Coronary artery (tissue), 2 donors: ENCODE results near the gene WASF3.

ENCODE experiments used
- DNase-seq: peaks from one replicate; pipeline ENCODE4 v3.0.0-alpha.2; 2017; ENCODE audit warnings: low spot score
- H3K27ac ChIP-seq, 2 donors: fragments of 200-600 bp; sonication (generic); one replicate each; pipeline ENCODE4 v1.5.1; 2016 to 2019
- H3K4me3 ChIP-seq: fragments of 200-600 bp; sonication (generic); 2 replicates; pipeline ENCODE4 v1.5.1; 2016; ENCODE audit warnings: mild to moderate bottlenecking, moderate library complexity
- TF ChIP-seq, protein P1 (sequence below): fragments of 200-600 bp; sonication (generic); IDR thresholded peaks from one replicate; pipeline ENCODE4 v1.5.1; 2019; ENCODE audit warnings: antibody characterized with exemption

The WASF3 gene

DNA sequence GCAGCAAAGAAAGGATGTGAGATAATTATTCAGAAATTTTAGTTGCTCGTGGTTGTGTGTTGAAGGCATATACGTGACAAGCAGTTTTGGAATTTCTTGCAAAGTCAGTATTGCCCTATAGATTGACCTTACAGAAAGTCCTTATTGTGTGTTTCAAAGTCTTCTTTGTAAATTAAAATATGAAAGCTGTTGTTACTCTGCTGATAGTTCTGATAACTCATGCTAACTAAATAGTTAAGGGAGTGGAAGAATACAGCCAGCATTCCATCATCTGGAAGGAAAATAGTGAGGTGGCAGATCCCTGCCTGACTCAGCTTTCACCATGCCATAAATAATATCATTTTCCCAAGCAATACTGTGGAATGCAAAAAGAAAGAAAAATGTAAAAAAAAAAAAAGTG lies 27.2 kb downstream of the WASF3 start:
- Histone ChIP-seq H3K4me3 (no peak overlapping the region), H3K27ac (no peak overlapping the region)
- TF ChIP-seq, protein P1, sequence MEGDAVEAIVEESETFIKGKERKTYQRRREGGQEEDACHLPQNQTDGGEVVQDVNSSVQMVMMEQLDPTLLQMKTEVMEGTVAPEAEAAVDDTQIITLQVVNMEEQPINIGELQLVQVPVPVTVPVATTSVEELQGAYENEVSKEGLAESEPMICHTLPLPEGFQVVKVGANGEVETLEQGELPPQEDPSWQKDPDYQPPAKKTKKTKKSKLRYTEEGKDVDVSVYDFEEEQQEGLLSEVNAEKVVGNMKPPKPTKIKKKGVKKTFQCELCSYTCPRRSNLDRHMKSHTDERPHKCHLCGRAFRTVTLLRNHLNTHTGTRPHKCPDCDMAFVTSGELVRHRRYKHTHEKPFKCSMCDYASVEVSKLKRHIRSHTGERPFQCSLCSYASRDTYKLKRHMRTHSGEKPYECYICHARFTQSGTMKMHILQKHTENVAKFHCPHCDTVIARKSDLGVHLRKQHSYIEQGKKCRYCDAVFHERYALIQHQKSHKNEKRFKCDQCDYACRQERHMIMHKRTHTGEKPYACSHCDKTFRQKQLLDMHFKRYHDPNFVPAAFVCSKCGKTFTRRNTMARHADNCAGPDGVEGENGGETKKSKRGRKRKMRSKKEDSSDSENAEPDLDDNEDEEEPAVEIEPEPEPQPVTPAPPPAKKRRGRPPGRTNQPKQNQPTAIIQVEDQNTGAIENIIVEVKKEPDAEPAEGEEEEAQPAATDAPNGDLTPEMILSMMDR: no peak
- DNase-seq: no peak

- no peak overlapping the region for H3K27ac ChIP-seq
- TF ChIP-seq, protein P1: no peak
- no peak for DNase-seq
- no peak overlapping the region for H3K4me3 ChIP-seq
Measured at GRCh38 chr13:26585136-26585535, 27.7 kb downstream of the WASF3 start.

DNA sequence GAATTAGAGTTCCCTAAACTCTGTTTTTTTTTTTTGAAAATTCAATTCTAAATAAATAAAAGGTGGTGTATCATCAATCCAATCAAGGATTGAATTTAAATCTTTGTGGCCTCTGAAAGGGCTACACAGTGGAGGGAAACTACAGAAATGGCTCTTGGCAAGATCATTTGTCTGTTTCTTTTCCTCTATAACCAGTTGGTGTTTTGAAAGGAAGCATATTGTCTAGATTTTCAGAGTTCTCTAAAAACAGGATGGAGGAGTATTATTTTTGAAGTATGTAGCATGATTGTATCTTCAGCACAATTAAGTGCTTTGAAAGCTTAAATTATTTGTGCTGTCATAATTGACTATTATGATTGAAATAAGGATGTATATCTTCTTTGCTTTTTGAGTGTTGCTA lies 29.8 kb downstream of the WASF3 start:
- H3K4me3 ChIP-seq: no peak overlapping the region
- no peak overlapping the region for H3K27ac ChIP-seq
- DNase-seq: no peak
- TF ChIP-seq, protein P1: no peak

DNA sequence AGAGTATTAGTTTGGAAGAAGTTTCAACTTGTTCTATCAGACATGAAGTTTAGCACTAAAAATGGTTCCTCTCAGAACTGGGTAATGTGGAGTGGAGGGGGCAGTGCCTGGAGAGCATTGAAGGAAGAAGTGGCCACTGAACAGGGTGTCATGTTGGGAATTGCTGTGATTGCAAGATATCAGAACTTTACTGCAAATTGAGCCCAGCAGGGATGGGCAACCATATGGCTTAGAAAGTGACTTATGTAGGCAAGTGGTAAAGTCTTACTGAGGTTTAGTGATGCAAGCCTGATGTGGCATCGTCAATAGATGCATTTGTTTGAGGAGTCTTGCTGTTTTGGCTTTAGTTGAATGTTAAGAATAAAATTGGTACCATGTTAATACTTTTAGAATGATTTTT lies 31.7 kb downstream of the WASF3 start:
- TF ChIP-seq, protein P1: no peak
- Histone ChIP-seq H3K4me3 (no peak overlapping the region), H3K27ac (no peak overlapping the region)
- DNase-seq: no peak

GRCh38 chr13:26589754-26590153 lies 32.3 kb downstream of the WASF3 start:
- TF ChIP-seq, protein P1: no peak
- no peak overlapping the region for H3K27ac ChIP-seq
- no peak overlapping the region for H3K4me3 ChIP-seq
- DNase-seq: no peak

DNA sequence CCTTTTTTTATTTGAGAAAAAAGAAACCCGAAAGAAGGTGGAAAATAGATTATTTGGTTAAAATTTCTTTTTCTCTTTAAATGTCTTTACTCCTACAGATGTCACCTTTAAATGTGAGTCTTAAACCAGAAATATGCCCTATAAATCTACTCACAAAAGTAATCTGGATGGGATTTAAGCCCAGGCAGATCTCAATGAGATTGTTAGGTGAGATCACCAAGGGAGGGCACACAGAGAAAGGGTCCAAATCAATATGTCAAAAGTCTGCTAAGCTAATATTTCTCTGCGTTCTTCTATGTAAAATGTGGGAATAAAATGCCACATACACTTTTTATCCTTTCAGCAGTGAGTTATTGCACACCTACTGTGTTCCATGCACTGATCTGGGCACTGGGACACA lies 32.9 kb downstream of the WASF3 start:
- Histone ChIP-seq H3K27ac (no peak overlapping the region), H3K4me3 (no peak overlapping the region)
- DNase-seq: no peak
- TF ChIP-seq, protein P1: no peak

DNA sequence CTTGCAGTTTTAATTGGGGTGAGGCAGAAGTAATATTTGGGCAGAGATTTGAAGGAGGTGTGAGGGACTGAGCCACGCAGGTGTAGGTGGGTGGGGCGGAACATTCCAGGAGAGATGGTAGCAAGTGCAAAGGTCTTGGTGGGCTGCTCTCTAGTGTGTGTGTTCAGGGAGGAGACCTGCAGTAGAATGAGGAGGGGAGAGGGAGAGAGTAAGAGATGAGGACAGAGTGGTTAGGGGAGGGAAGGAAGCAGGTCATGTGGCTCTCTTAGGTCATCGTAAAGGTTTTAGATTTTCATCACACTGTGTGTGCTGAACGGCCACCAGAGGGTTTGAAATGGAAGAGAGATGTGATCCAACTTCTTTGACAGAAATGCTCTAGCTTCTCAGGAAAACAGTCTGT lies 33.5 kb downstream of the WASF3 start:
- no peak overlapping the region for H3K27ac ChIP-seq
- TF ChIP-seq, protein P1: no peak
- H3K4me3 ChIP-seq: no peak overlapping the region
- no peak for DNase-seq
